Measurements from ENCODE around the gene SLC38A11.
"Not testable (repeated sequence)": the region's sequence is repeated elsewhere in the genome, so short reads cannot be mapped to it uniquely, and the experiment has no call there.

The SLC38A11 gene

GRCh38 chr2:164875334-164876205, 79.8 kb downstream of the SLC38A11 start:
- DNase-seq: no peak

- DNase-seq: peak; percentile 20 to 27
Observed at GRCh38 chr2:164873210-164873908, 82.0 kb downstream of the SLC38A11 start.

- no peak for DNase-seq
Observed at GRCh38 chr2:164871404-164871803, 83.9 kb downstream of the SLC38A11 start.

- DNase-seq: no peak
Observed at GRCh38 chr2:164869420-164869772, 85.9 kb downstream of the SLC38A11 start.

GRCh38 chr2:164868563-164869419, 86.5 kb downstream of the SLC38A11 start:
- no peak for DNase-seq

- no peak for DNase-seq
Observed at GRCh38 chr2:164867779-164868397, 87.4 kb downstream of the SLC38A11 start.

GRCh38 chr2:164866381-164866780, 88.9 kb downstream of the SLC38A11 start:
- not testable (repeated sequence) for DNase-seq

GRCh38 chr2:164860694-164861042, 94.7 kb downstream of the SLC38A11 start:
- DNase-seq: no peak

GRCh38 chr2:164859906-164860693, 95.2 kb downstream of the SLC38A11 start:
- DNase-seq: peak in 1 of 2 experiments; percentile 8

GRCh38 chr2:164859251-164859818, 96.0 kb downstream of the SLC38A11 start:
- no peak for DNase-seq

GRCh38 chr2:164852086-164852485, 103.2 kb downstream of the SLC38A11 start:
- DNase-seq: no peak

- DNase-seq: no peak
Observed at GRCh38 chr2:164850235-164850634, 105.1 kb downstream of the SLC38A11 start.

- no peak for DNase-seq
Observed at GRCh38 chr2:164849506-164849905, 105.8 kb downstream of the SLC38A11 start.

- no peak for DNase-seq
Observed at GRCh38 chr2:164847981-164848741, 107.2 kb downstream of the SLC38A11 start.

- DNase-seq: no peak
Observed at GRCh38 chr2:164847291-164847690, 108.0 kb downstream of the SLC38A11 start.

GRCh38 chr2:164846276-164846675, 109.0 kb downstream of the SLC38A11 start:
- no peak for DNase-seq
